Osteocyte (in vitro differentiated cells): ENCODE measurements around the gene ATP13A5. TPM values are rescaled to one million over a fixed set of nuclear protein-coding genes. Genes with fewer than 3 reads are reported as not detected.

Experiments used
- DNase-seq: peaks from one replicate; pipeline ENCODE4 v3.0.0; 2021; ENCODE audit warnings: mixed read lengths; ENCODE audit not compliant: unreplicated experiment; ENCODE audit errors: extremely low spot score
- H3K27ac Mint-ChIP-seq: one replicate; pipeline ENCODE4 v1.8.0; 2021; ENCODE audit warnings: mild to moderate bottlenecking, mixed read lengths; ENCODE audit not compliant: unreplicated experiment
- H3K27me3 Mint-ChIP-seq: one replicate; pipeline ENCODE4 v1.8.0; 2021; ENCODE audit warnings: mixed read lengths; ENCODE audit not compliant: unreplicated experiment
- H3K36me3 Mint-ChIP-seq: one replicate; pipeline ENCODE4 v1.8.0; 2021; ENCODE audit warnings: mixed read lengths; ENCODE audit not compliant: unreplicated experiment
- H3K4me1 Mint-ChIP-seq: one replicate; pipeline ENCODE4 v1.8.0; 2021; ENCODE audit warnings: mixed read lengths; ENCODE audit not compliant: unreplicated experiment
- H3K4me3 Mint-ChIP-seq: one replicate; pipeline ENCODE4 v1.8.0; 2021; ENCODE audit warnings: mild to moderate bottlenecking, moderate library complexity, mixed read lengths; ENCODE audit not compliant: unreplicated experiment
- H3K9me3 Mint-ChIP-seq: one replicate; pipeline ENCODE4 v1.8.0; 2021; ENCODE audit warnings: mixed read lengths; ENCODE audit not compliant: unreplicated experiment
- CTCF ChIP-seq: fragments of 200-600 bp; sonication (generic); IDR thresholded peaks from 2 replicates; pipeline ENCODE4 v1.5.0; 2021; ENCODE audit warnings: antibody characterized with exemption, mild to moderate bottlenecking, moderate library complexity
- total RNA-seq: library from RNA; stranded (reverse); gene quantifications from 2 replicates; pipeline ENCODE4 v1.2.1, GENCODE V29; 2021

The ATP13A5 gene
- total RNA-seq, 1 donor from 2014 or later, result not detected

- Mint-ChIP-seq H3K27me3 (peaks cover 15% of the 10 kb centered on the region), H3K4me1 (peaks cover 5% of the 10 kb centered on the region), H3K4me3 (peak within 1 kb of the TSS; percentile 71), H3K9me3 (no peaks in the 10 kb centered on the region), H3K27ac (no peak within 1 kb of the TSS), H3K36me3 (no peaks in the 10 kb centered on the region)
- no peak for DNase-seq
- TF ChIP-seq CTCF, result no peak
Observed at GRCh38 chr3:193240850-193241706, 137.5 kb downstream of the ATP13A5 start, which contains the start of gene PLAAT1. Gene PLAAT1 (plus strand): TSS chr3:193241222. CDS start chr3:193255651, 14,429 bp downstream.

- H3K4me1 Mint-ChIP-seq, result peaks cover 5% of the 10 kb centered on the region
- H3K4me3 Mint-ChIP-seq, result peak overlapping the region; percentile 70
- H3K27me3 Mint-ChIP-seq, result peaks cover 15% of the 10 kb centered on the region
- H3K27ac Mint-ChIP-seq, result no peak overlapping the region
- H3K36me3 Mint-ChIP-seq, result no peaks in the 10 kb centered on the region
- no peak for DNase-seq
- no peak for TF ChIP-seq CTCF
- no peaks in the 10 kb centered on the region for H3K9me3 Mint-ChIP-seq
Observed at GRCh38 chr3:193240436-193240849, 138.1 kb downstream of the ATP13A5 start.

- Mint-ChIP-seq H3K9me3 (no peaks in the 10 kb centered on the region), H3K36me3 (no peaks in the 10 kb centered on the region), H3K27ac (no peak overlapping the region), H3K27me3 (peaks cover 13% of the 10 kb centered on the region), H3K4me1 (peaks cover 5% of the 10 kb centered on the region), H3K4me3 (no peak overlapping the region)
- no peak for TF ChIP-seq CTCF
- no peak for DNase-seq
Observed at GRCh38 chr3:193237030-193237429, 141.5 kb downstream of the ATP13A5 start.

- Mint-ChIP-seq H3K36me3 (no peaks in the 10 kb centered on the region), H3K27me3 (peaks cover 10% of the 10 kb centered on the region), H3K9me3 (no peaks in the 10 kb centered on the region), H3K27ac (no peak overlapping the region), H3K4me1 (peaks cover 4% of the 10 kb centered on the region), H3K4me3 (no peak overlapping the region)
- no peak for DNase-seq
- no peak for TF ChIP-seq CTCF
Observed at GRCh38 chr3:193236599-193236998, 142.0 kb downstream of the ATP13A5 start.

- Mint-ChIP-seq H3K9me3 (no peaks in the 10 kb centered on the region), H3K4me3 (no peak overlapping the region), H3K27ac (no peak overlapping the region), H3K4me1 (no peaks in the 10 kb centered on the region), H3K36me3 (no peaks in the 10 kb centered on the region), H3K27me3 (peaks cover 13% of the 10 kb centered on the region)
- no peak for TF ChIP-seq CTCF
- DNase-seq, result no peak
Observed at GRCh38 chr3:193231201-193231600, 147.4 kb downstream of the ATP13A5 start.
